Parathyroid adenoma (tissue), 2 donors: Measurements from ENCODE around the gene SETD2.

ENCODE experiments used
- H2AFZ ChIP-seq: fragments of 300-600 bp; sonication (generic); one replicate; pipeline ENCODE4 v1.7.0; 2017; ENCODE audit warnings: antibody characterized with exemption, mild to moderate bottlenecking
- H3K27ac ChIP-seq: fragments of 300-600 bp; sonication (generic); one replicate; pipeline ENCODE4 v1.7.0; 2017
- H3K27me3 ChIP-seq: fragments of 300-600 bp; sonication (generic); one replicate; pipeline ENCODE4 v1.7.0; 2017; ENCODE audit warnings: low read length; ENCODE audit not compliant: control insufficient read depth, insufficient read depth
- H3K36me3 ChIP-seq: fragments of 300-600 bp; sonication (generic); one replicate; pipeline ENCODE4 v1.7.0; 2017; ENCODE audit warnings: low read length; ENCODE audit not compliant: control insufficient read depth, insufficient read depth
- H3K4me1 ChIP-seq: fragments of 300-600 bp; sonication (generic); one replicate; pipeline ENCODE4 v1.7.0; 2017; ENCODE audit warnings: control low read depth
- H3K4me2 ChIP-seq: fragments of 300-600 bp; sonication (generic); one replicate; pipeline ENCODE4 v1.7.0; 2017; ENCODE audit warnings: low read length
- H3K4me3 ChIP-seq: fragments of 300-600 bp; sonication (generic); one replicate; pipeline ENCODE4 v1.7.0; 2017; ENCODE audit warnings: low read depth, low read length
- H3K79me2 ChIP-seq: fragments of 300-600 bp; sonication (generic); one replicate; pipeline ENCODE4 v1.7.0; 2017; ENCODE audit warnings: control low read depth
- H3K9ac ChIP-seq: fragments of 300-600 bp; sonication (generic); one replicate; pipeline ENCODE4 v1.7.0; 2017; ENCODE audit warnings: mild to moderate bottlenecking
- H3K9me3 ChIP-seq: fragments of 300-600 bp; sonication (generic); one replicate; pipeline ENCODE4 v1.7.0; 2017; ENCODE audit warnings: low read length; ENCODE audit not compliant: control insufficient read depth
- CTCF ChIP-seq: fragments of 300-600 bp; sonication (generic); IDR thresholded peaks from one replicate; pipeline ENCODE4 v1.7.0; 2017; ENCODE audit warnings: antibody characterized with exemption, mild to moderate bottlenecking
- donor health status: primary hyperparathyroidism.

SETD2 gene

DNA sequence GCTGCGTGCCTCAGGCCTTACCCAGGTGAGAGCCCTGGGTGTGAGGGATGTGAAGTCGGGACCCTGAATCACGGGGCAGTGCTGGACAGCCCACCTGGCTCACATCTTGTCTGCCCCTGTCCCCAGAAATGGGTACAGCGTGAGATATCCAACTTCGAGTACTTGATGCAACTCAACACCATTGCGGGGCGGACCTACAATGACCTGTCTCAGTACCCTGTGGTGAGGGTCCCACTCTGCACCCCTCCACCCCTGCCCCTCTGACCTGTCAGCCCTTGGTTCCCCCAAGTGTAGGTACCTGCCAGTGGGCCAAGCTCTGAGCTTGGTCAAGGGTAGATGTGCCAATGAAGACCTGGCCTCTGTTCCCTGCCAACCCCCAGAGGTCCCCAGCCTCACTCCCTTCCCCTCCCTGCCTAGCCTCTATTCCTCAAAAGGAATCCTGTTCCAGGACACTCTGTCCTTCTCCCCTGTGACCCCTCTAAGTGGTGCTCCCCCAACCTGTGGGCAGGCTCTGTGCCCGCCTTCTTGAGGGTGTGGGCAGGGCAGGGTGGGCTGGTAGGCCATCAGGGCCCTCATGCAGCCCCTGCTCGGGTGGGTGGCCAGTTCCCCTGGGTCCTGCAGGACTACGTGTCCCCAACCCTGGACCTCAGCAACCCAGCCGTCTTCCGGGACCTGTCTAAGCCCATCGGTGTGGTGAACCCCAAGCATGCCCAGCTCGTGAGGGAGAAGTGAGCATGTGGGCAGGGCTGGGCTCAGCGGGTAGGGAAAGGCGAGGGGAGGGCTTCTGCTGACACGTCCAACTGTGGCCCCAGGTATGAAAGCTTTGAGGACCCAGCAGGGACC is 159.3 kb downstream of the SETD2 start:
- Histone ChIP-seq H3K9me3 (no peaks in the 10 kb centered on the region), H3K9ac (no peak overlapping the region), H3K4me2 (no peak overlapping the region), H3K4me3 (no peak overlapping the region), H3K27me3 (no peaks in the 10 kb centered on the region), H3K36me3 (no peaks in the 10 kb centered on the region), H3K79me2 (no peaks in the 10 kb centered on the region), H3K4me1 (no peaks in the 10 kb centered on the region), H2AFZ (no peak overlapping the region), H3K27ac (no peak overlapping the region)
- TF ChIP-seq CTCF: no peak

DNA sequence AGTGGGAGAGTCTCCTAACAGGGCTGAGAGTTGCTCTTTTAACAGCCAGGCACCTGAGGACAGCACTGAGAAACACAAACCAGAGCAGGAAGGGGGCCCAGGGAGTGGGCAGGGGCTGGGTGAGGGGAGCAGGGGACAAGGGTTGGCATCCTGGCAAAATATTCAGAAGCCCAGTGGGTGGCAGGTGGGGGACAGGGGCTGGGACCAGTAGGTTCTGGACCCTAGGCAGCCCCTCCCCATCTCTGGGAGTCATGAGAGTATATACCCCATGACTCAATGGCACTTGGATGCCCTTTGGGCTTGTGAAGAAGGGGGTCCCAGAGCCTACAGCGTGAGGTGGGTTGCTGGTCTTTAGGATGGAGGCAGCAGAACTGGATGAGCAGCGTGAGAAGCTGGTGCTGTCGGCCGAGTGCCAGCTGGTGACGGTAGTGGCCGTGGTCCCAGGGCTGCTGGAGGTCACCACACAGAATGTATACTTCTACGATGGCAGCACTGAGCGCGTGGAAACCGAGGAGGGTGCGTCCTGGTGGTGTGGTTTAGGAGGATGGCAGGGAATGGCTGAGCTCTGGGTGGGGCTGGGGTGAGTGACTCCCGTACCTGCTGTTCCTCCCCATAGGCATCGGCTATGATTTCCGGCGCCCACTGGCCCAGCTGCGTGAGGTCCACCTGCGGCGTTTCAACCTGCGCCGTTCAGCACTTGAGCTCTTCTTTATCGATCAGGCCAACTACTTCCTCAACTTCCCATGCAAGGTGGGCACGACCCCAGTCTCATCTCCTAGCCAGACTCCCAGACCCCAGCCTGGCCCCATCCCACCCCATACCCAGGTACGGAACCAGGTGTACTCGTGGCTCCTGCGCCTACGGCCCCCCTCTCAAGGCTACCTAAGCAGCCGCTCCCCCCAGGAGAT is 160.2 kb downstream of the SETD2 start:
- H3K36me3 ChIP-seq: no peaks in the 10 kb centered on the region
- H3K4me2 ChIP-seq: no peak overlapping the region
- TF ChIP-seq CTCF: no peak
- no peaks in the 10 kb centered on the region for H3K27me3 ChIP-seq
- no peak overlapping the region for H3K27ac ChIP-seq
- H3K4me3 ChIP-seq: no peak overlapping the region
- H3K4me1 ChIP-seq: no peaks in the 10 kb centered on the region
- no peak overlapping the region for H3K9ac ChIP-seq
- no peak overlapping the region for H2AFZ ChIP-seq
- H3K9me3 ChIP-seq: no peaks in the 10 kb centered on the region
- H3K79me2 ChIP-seq: no peaks in the 10 kb centered on the region

DNA sequence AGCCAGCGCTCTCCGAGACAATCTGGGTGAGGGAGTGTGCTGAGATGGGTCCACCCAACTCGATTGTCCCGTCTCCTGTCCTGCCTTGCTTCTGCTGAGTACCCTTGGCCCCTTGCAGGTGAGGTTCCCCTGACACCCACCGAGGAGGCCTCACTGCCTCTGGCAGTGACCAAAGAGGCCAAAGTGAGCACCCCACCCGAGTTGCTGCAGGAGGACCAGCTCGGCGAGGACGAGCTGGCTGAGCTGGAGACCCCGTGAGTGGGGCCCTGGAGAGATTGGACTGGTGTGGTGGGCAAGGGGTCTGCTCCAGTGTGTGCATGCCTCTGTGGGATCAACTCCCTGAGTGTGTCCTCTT is 160.9 kb downstream of the SETD2 start:
- Histone ChIP-seq H2AFZ (no peak overlapping the region), H3K4me1 (no peaks in the 10 kb centered on the region), H3K36me3 (no peaks in the 10 kb centered on the region)

DNA sequence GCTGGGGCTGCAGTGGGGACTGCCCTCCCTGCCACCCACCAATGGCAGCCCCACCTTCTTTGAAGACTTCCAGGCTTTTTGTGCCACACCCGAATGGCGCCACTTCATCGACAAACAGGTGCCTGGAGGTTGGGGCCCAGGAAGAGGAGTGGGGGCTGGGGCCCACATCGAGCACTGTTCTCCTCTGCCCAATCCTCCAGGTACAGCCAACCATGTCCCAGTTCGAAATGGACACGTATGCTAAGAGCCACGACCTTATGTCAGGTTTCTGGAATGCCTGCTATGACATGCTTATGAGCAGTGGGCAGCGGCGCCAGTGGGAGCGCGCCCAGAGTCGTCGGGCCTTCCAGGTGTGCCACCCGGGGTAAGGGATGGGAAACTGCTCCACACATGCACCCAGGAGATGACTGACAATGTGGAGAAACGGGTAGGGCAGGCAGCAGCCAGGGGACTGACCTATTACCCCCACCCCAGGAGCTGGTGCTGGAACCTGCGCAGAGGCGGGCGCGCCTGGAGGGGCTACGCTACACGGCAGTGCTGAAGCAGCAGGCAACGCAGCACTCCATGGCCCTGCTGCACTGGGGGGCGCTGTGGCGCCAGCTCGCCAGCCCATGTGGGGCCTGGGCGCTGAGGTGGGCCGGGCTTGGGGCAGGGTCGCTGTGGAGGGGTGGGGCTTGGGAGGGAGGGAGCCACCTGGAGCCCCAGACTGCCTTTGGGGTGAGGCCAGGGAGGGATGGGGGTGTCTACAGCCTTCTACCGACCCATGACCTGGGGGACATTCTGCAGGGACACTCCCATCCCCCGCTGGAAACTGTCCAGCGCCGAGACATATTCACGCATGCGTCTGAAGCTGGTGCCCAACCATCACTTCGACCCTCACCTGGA is 161.5 kb downstream of the SETD2 start:
- H3K9ac ChIP-seq: no peak overlapping the region
- H2AFZ ChIP-seq: no peak overlapping the region
- H3K4me2 ChIP-seq: no peak overlapping the region
- no peak overlapping the region for H3K4me3 ChIP-seq
- no peak overlapping the region for H3K27ac ChIP-seq
- no peak for TF ChIP-seq CTCF
- H3K79me2 ChIP-seq: peaks cover 2% of the 10 kb centered on the region
- H3K36me3 ChIP-seq: no peaks in the 10 kb centered on the region
- H3K4me1 ChIP-seq: no peaks in the 10 kb centered on the region
- no peaks in the 10 kb centered on the region for H3K9me3 ChIP-seq
- H3K27me3 ChIP-seq: no peaks in the 10 kb centered on the region

More for the DNA sequence above, 160.9 kb downstream of the SETD2 start:
- Histone ChIP-seq H3K27ac (no peak overlapping the region), H3K4me3 (no peak overlapping the region), H3K79me2 (no peaks in the 10 kb centered on the region), H3K9ac (no peak overlapping the region), H3K4me2 (no peak overlapping the region), H3K9me3 (no peaks in the 10 kb centered on the region), H3K27me3 (no peaks in the 10 kb centered on the region)
- no peak for TF ChIP-seq CTCF
